Neural progenitor cell (in vitro differentiated cells): ENCODE measurements around the gene INTU.

ENCODE experiments used
- CTCF ChIP-seq: fragments of 200-600 bp; sonication (generic); IDR thresholded peaks from 2 replicates; pipeline ENCODE4 v1.5.1; 2017; ENCODE audit warnings: antibody characterized with exemption, mild to moderate bottlenecking
- EZH2phosphoT487 ChIP-seq: fragments of 200-600 bp; sonication (generic); IDR thresholded peaks from 2 replicates; pipeline ENCODE4 v1.6.1; 2017; ENCODE audit warnings: antibody characterized with exemption

- TF ChIP-seq CTCF (no peak), EZH2phosphoT487 (no peak)
Measured at GRCh38 chr4:127648061-127648460, 15.3 kb downstream of the INTU start.
